Suprapubic skin (tissue), 4 donors: Measurements from ENCODE around the gene GRIK4. TPM values are rescaled to one million over a fixed set of nuclear protein-coding genes. Genes with fewer than 3 reads are reported as not detected.

Source experiments
- DNase-seq, 2 donors: peaks; one replicate each; pipeline ENCODE4 v3.0.0-alpha.2; 2019; ENCODE audit warnings: low spot score in 2 of 2
- H3K27ac ChIP-seq: fragments of 200-600 bp; sonication (generic); one replicate; pipeline ENCODE4 v1.5.1; 2019
- H3K27me3 ChIP-seq: fragments of 200-600 bp; sonication (generic); one replicate; pipeline ENCODE4 v1.5.1; 2019
- H3K36me3 ChIP-seq: fragments of 200-600 bp; sonication (generic); one replicate; pipeline ENCODE4 v1.5.1; 2019
- H3K4me1 ChIP-seq: fragments of 200-600 bp; sonication (generic); one replicate; pipeline ENCODE4 v1.5.1; 2019
- H3K4me3 ChIP-seq: fragments of 200-600 bp; sonication (generic); one replicate; pipeline ENCODE4 v1.5.1; 2019; ENCODE audit warnings: mild to moderate bottlenecking
- H3K9me3 ChIP-seq: fragments of 200-600 bp; sonication (generic); one replicate; pipeline ENCODE4 v1.5.1; 2019
- EP300 ChIP-seq: sonication (generic); formaldehyde crosslinking; IDR thresholded peaks from one replicate; pipeline ENCODE4 v1.6.1; 2017; ENCODE audit warnings: antibody characterized with exemption
- POLR2A ChIP-seq, 2 donors: fragments of 450-650 bp; IDR thresholded peaks; one replicate each; pipeline ENCODE4 v1.6.1; 2017; ENCODE audit warnings: antibody characterized with exemption in 2 of 2, mild to moderate bottlenecking in 2 of 2, moderate library complexity in 2 of 2
- POLR2AphosphoS5 ChIP-seq, 3 donors: sonication (generic); formaldehyde crosslinking; IDR thresholded peaks; one replicate each; pipeline ENCODE4 v1.6.1; 2017; ENCODE audit warnings: antibody characterized with exemption in 3 of 3
- WGBS: methylation state at CpG from one replicate; pipeline ENCODE4 v1.1.5; 2018; 5-methylcytosine and 5-hydroxymethylcytosine counted together
- total RNA-seq, 4 donors: library from RNA; depleted of rRNA; stranded (reverse); fragments of >200 nt; gene quantifications; one replicate each; pipeline ENCODE4 v1.1.0, GENCODE V29; 2016
- TF ChIP-seq, protein P1 (sequence below), 2 donors: fragments of 200-600 bp in 1 of 2; fragments of 450-650 bp in 1 of 2; sonication (generic) in 1 of 2; IDR thresholded peaks; one replicate each; pipeline ENCODE4 v1.5.1; 2016 to 2019; ENCODE audit warnings: antibody characterized with exemption in 2 of 2, mild to moderate bottlenecking in 1 of 2, moderate library complexity in 1 of 2

GRIK4 gene
- total RNA-seq, 4 donors from 2014 or later = 0.24 TPM; not detected in 3

DNA sequence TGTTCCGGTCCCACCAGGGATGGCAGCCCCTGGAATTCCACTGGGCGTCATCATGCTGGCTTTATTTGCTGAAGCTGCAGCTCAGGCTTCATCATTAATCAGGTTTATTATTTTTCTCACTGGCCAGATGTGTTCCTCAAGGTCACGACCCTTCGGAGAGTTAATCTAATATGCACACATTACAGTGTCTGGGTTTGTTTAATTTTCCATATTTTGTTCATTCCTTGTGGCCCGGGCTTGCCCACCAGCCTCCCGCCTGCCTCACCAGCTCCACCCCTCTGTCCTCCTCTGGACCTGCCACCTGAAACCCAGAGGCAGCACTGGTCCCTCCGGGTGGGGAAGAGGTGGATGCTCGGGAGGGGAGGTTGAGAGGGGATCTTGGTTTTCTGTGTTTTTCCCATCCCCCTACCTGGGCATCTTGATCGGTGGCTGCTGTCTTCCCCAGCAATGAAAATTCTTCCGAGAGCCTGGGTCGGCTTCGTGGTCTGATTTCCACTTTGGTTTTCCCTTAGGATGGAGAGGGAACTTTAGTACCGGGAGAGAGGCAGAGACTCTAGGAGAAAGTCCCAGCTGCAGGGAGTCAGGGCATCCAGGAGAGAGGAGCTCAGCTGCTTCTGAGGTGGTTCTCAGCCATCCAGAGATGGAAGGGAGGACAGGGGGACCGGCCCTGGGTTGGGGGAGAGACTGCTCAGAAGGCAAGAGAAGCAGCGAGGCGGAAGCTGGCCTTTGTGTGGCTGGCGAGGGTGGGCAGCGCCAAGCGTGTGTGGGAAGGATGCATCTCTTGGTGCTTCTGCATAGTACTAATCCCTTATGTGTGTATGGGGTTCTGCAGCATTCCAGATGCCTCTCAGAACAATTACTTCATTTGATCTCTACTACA is 2.1 kb downstream of the GRIK4 start:
- peak in 1 of 2 donors; percentile 68 for DNase-seq
- H3K4me1 ChIP-seq = peaks cover 7% of the 10 kb centered on the region
- TF ChIP-seq POLR2AphosphoS5 (IDR thresholded peaks at IDR 0.05) (no peak), POLR2A (IDR thresholded peaks at IDR 0.05) (no peak), EP300 (no peak)
- TF ChIP-seq, protein P1, sequence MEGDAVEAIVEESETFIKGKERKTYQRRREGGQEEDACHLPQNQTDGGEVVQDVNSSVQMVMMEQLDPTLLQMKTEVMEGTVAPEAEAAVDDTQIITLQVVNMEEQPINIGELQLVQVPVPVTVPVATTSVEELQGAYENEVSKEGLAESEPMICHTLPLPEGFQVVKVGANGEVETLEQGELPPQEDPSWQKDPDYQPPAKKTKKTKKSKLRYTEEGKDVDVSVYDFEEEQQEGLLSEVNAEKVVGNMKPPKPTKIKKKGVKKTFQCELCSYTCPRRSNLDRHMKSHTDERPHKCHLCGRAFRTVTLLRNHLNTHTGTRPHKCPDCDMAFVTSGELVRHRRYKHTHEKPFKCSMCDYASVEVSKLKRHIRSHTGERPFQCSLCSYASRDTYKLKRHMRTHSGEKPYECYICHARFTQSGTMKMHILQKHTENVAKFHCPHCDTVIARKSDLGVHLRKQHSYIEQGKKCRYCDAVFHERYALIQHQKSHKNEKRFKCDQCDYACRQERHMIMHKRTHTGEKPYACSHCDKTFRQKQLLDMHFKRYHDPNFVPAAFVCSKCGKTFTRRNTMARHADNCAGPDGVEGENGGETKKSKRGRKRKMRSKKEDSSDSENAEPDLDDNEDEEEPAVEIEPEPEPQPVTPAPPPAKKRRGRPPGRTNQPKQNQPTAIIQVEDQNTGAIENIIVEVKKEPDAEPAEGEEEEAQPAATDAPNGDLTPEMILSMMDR (IDR thresholded peaks at IDR 0.05) = no peak
- peaks cover 59% of the 10 kb centered on the region for H3K27me3 ChIP-seq
- H3K36me3 ChIP-seq = no peaks in the 10 kb centered on the region
- no peak overlapping the region for H3K4me3 ChIP-seq
- no peaks in the 10 kb centered on the region for H3K9me3 ChIP-seq
- no peak overlapping the region for H3K27ac ChIP-seq
- 75% methylated on average over 19 of the region's 19 CpGs for WGBS

DNA sequence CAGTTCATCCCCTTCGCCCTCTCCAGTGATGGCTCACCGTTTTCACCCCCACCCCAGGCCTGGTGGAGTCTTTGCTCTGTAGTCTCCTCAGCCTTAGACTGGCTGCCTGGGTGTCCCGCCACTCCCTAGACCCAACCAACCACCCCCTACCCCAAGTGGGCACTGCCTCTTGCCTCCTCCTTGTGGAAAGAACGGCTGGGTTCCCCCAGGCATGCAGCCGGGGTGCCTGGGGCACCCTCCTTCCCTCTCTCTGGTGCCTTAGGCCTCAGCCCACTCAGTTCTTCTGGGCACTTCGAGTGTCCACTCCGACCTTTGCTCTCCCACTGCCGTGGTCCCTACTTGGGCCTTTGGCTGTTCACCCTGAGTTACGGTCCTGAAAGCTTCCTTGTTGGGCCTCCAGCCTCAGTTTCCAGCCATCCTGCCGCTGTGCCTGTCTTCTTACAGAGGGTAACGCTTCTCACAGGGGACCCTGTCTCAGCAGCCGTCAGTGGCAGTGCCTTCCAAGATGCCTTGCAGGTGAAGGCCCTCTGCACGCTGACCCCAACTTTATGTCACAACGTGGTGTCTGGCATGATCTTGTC is 3.1 kb downstream of the GRIK4 start:
- Histone ChIP-seq H3K9me3 (no peaks in the 10 kb centered on the region), H3K36me3 (no peaks in the 10 kb centered on the region), H3K4me1 (peaks cover 7% of the 10 kb centered on the region), H3K27ac (no peak overlapping the region), H3K27me3 (peaks cover 53% of the 10 kb centered on the region), H3K4me3 (no peak overlapping the region)
- peak in 1 of 2 donors; percentile 73 for DNase-seq
- 91% methylated on average over 14 of the region's 14 CpGs for WGBS
- TF ChIP-seq EP300 (no peak), POLR2AphosphoS5 (IDR thresholded peaks at IDR 0.05) (no peak), POLR2A (IDR thresholded peaks at IDR 0.05) (no peak)
- TF ChIP-seq, protein P1 (IDR thresholded peaks at IDR 0.05) = no peak

DNA sequence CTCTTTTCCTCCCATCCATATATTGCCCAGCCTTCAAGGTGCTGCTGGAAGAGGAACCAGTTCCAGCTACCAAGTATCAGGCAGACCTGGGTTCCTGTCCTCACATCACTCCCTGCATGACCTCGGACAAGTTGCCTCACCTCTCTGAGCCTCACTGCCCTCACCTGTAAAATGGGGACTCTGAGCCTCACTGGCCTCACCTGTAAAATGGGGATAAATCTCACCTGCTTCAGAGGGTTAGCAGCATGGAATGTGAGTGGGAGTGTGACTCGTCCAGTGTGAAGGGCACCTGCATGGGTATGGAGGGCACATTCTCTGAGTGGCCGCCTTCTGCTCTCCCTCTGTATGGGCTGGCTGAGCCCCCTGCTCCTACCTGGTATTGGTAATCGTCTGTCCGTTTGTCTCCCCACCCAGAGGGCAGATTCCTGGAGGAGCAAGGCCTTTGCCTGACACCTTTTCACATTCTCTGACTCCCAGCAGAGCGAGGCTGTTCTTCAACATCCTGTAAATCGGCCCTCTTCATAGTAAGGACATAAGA is 3.7 kb downstream of the GRIK4 start:
- DNase-seq = no peak
- Histone ChIP-seq H3K36me3 (no peaks in the 10 kb centered on the region), H3K4me3 (no peak overlapping the region), H3K9me3 (no peaks in the 10 kb centered on the region), H3K27ac (no peak overlapping the region), H3K27me3 (peaks cover 51% of the 10 kb centered on the region), H3K4me1 (peaks cover 7% of the 10 kb centered on the region)
- WGBS = 88% methylated on average over 7 of the region's 7 CpGs
- TF ChIP-seq, protein P1 (IDR thresholded peaks at IDR 0.05) = no peak
- no peak for TF ChIP-seq POLR2AphosphoS5 (IDR thresholded peaks at IDR 0.05)
- no peak for TF ChIP-seq EP300
- no peak for TF ChIP-seq POLR2A (IDR thresholded peaks at IDR 0.05)

DNA sequence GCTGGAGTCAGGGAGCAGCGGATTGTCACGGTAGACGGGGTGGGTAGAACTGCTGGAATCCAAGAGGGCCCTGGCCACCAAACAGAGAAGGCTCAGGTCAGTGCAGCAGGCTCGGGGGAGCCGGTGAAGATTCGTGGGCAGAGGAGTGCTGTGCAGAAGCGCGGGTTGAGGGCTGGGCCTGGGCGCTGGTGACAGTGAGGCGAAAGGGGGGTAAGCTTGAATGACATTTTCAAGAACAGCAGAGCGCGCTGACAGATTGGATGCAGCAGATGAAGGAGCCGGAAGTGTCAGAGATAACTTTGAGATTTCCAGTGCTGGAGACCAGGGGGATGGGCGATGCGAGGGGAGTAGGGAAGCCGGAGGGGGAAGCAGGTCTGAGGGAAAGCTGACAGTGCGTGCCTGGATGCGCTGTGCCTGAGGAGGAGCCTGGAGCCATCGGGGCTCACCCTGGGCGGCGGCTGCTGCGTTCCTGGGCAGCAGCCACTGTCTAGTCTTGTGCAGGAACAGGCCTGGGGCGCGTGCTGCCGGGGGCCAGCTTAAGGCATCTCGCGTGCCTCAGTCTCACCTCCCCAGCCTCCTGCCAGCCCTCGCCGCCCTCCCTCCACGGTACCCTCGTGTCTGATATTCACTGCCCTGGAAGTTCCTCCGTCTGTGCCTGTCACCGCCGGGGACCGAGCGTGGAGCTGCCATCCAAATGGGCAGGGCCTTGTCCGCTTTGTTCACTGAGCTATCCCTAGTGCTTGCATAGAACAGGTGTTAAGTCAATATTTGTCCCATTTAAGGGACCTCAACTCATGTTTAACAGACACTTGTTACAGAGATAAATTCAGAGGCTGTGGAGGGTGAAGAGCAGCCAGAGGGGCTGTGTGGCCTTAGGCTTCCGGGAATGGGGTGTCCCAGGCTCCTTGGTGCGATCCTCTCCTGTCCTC is 5.2 kb downstream of the GRIK4 start:
- Histone ChIP-seq H3K9me3 (no peaks in the 10 kb centered on the region), H3K4me1 (peaks cover 5% of the 10 kb centered on the region), H3K27ac (no peak overlapping the region), H3K4me3 (no peak overlapping the region), H3K36me3 (no peaks in the 10 kb centered on the region), H3K27me3 (peaks cover 42% of the 10 kb centered on the region)
- no peak for DNase-seq
- WGBS = 38% methylated on average over 30 of the region's 39 CpGs
- TF ChIP-seq, protein P1 (IDR thresholded peaks at IDR 0.05) = no peak
- TF ChIP-seq POLR2AphosphoS5 (IDR thresholded peaks at IDR 0.05) = no peak
- no peak for TF ChIP-seq EP300
- TF ChIP-seq POLR2A (IDR thresholded peaks at IDR 0.05) = no peak
